T47D (cell line): ENCODE measurements around the gene RORB.

Experiments
- DNase-seq, 2 experiments: peaks; one replicate each; pipeline versions ENCODE4 v3.0.0 to v3.0.0-alpha.2; 2011 to 2012; ENCODE audit warnings: low read depth in 1 of 2, low spot score in 1 of 2
- JUND ChIP-seq: IDR thresholded peaks from 2 replicates; pipeline ENCODE4 v1.6.1; 2012; ENCODE audit warnings: low read depth
- in situ Hi-C: cut with HindIII; loops from 2 replicates; pipeline ENCODE4 v1.10.0; 2016; ENCODE audit warnings: low sequenced_read_pairs, low pct_unique_long_range_greater_than_20kb

The RORB gene

GRCh38 chr9:74645007-74645639 lies 148.0 kb downstream of the RORB start:
- peak in 1 of 2 experiments; percentile 49 for DNase-seq
- in situ Hi-C loops: no loop called here
- no peak for TF ChIP-seq JUND

GRCh38 chr9:74653410-74654080 lies 156.4 kb downstream of the RORB start:
- no peak for DNase-seq
- in situ Hi-C loops: no loop called here
- TF ChIP-seq JUND: no peak

GRCh38 chr9:74662674-74663073 lies 165.5 kb downstream of the RORB start:
- no peak for TF ChIP-seq JUND
- no peak for DNase-seq
- in situ Hi-C loops: no loop called here

- no peak for TF ChIP-seq JUND
- in situ Hi-C loops: no loop called here
- no peak for DNase-seq
Measured at GRCh38 chr9:74663439-74663838, 166.3 kb downstream of the RORB start.

- DNase-seq: no peak
- no peak for TF ChIP-seq JUND
- in situ Hi-C loops: no loop called here
Measured at GRCh38 chr9:74666625-74667316, 169.6 kb downstream of the RORB start.

- DNase-seq: no peak
- no peak for TF ChIP-seq JUND
- in situ Hi-C loops: no loop called here
Measured at GRCh38 chr9:74672237-74672636, 175.1 kb downstream of the RORB start.

GRCh38 chr9:74674077-74674476 lies 176.9 kb downstream of the RORB start:
- no peak for DNase-seq
- TF ChIP-seq JUND: no peak
- in situ Hi-C loops: no loop called here

- in situ Hi-C loops: no loop called here
- DNase-seq: no peak
- TF ChIP-seq JUND: no peak
Measured at GRCh38 chr9:74681906-74682305, 184.8 kb downstream of the RORB start.

GRCh38 chr9:74683322-74683721 lies 186.2 kb downstream of the RORB start:
- in situ Hi-C loops: no loop called here
- DNase-seq: no peak
- no peak for TF ChIP-seq JUND

GRCh38 chr9:74691058-74691457 lies 193.9 kb downstream of the RORB start:
- no peak for TF ChIP-seq JUND
- DNase-seq: no peak
- in situ Hi-C loops: no loop called here

GRCh38 chr9:74696520-74696919 lies 199.4 kb downstream of the RORB start:
- DNase-seq: no peak
- no peak for TF ChIP-seq JUND
- in situ Hi-C loops: no loop called here

- TF ChIP-seq JUND: no peak
- in situ Hi-C loops: no loop called here
- DNase-seq: no peak
Measured at GRCh38 chr9:74697535-74697934, 200.4 kb downstream of the RORB start.

- DNase-seq: no peak
- in situ Hi-C loops: no loop called here
- no peak for TF ChIP-seq JUND
Measured at GRCh38 chr9:74711341-74711740, 214.2 kb downstream of the RORB start.
